NB4 (cell line): ENCODE data around the gene TFPT.
A peak's percentile ranks its signal among the peaks of the same experiment; 100 is the strongest.

Experiments used
- DNase-seq: peaks from one replicate; pipeline ENCODE4 v3.0.0; 2010; ENCODE audit warnings: low read depth
- H3K4me3 ChIP-seq: one replicate; pipeline ENCODE4 v1.5.1; 2011; ENCODE audit warnings: mild to moderate bottlenecking, low read depth, low read length, moderate library complexity
- MYC ChIP-seq: IDR thresholded peaks from 2 replicates; pipeline ENCODE4 v1.6.1; 2011; ENCODE audit warnings: low read depth, low read length
- POLR2A ChIP-seq: IDR thresholded peaks from 2 replicates; pipeline ENCODE4 v1.6.1; 2011; ENCODE audit warnings: mild to moderate bottlenecking; ENCODE audit not compliant: insufficient read length; ENCODE audit errors: extremely low read depth
- TF ChIP-seq, protein P1 (sequence below): IDR thresholded peaks from 2 replicates; pipeline ENCODE4 v1.6.1; 2011; ENCODE audit warnings: low read depth, low read length
- TF ChIP-seq, protein P2 (sequence below): IDR thresholded peaks from one replicate; pipeline ENCODE4 v1.5.1; 2012; ENCODE audit warnings: low read depth, low read length

TFPT gene

DNA sequence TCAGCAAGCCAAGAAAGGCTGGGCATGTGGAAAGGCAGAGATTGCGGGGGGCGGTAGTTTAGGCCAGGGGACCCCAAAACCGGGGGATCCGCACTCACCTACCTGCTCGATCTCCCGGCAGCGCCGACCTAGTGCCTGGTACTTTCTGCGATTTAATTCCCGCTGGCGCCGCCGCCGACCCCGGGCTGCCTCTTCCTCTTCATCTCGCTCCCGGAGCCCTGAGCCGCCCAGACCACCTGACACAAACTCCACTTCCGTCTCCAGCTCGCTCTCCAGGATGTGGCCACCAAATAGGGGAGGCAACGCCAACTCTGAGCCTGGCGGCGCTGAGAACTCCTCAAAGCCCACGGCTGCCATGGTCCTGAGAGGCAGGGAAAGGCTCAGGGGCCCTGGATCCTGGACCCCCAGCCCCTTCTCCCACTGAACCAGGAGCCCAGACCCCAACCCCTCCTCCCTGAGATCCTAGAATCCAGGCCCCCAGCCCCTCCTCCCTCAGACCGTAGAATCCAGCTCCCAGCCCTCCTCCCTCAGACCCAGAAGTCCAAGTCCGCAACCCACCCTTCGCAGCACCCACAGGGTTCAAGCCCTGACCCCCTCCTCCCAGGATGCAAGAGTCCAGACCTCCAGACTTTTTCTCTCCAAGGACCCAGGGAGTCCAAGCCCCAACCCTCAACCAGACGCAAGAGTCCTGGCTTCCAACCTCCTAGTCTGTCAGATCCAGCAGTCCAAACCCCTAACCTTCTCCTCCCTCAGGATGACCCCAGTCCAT lies 933 bp downstream of the TFPT start:
- DNase-seq, result peak; percentile 76
- TF ChIP-seq MYC (no peak), POLR2A (peak; percentile 33)
- TF ChIP-seq, protein P1, sequence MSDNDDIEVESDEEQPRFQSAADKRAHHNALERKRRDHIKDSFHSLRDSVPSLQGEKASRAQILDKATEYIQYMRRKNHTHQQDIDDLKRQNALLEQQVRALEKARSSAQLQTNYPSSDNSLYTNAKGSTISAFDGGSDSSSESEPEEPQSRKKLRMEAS, result peak; percentile 25; the same call in 1 of the 2 replicates
- TF ChIP-seq, protein P2, sequence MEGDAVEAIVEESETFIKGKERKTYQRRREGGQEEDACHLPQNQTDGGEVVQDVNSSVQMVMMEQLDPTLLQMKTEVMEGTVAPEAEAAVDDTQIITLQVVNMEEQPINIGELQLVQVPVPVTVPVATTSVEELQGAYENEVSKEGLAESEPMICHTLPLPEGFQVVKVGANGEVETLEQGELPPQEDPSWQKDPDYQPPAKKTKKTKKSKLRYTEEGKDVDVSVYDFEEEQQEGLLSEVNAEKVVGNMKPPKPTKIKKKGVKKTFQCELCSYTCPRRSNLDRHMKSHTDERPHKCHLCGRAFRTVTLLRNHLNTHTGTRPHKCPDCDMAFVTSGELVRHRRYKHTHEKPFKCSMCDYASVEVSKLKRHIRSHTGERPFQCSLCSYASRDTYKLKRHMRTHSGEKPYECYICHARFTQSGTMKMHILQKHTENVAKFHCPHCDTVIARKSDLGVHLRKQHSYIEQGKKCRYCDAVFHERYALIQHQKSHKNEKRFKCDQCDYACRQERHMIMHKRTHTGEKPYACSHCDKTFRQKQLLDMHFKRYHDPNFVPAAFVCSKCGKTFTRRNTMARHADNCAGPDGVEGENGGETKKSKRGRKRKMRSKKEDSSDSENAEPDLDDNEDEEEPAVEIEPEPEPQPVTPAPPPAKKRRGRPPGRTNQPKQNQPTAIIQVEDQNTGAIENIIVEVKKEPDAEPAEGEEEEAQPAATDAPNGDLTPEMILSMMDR, result no peak
- peak overlapping the region; percentile 99 for H3K4me3 ChIP-seq

DNA sequence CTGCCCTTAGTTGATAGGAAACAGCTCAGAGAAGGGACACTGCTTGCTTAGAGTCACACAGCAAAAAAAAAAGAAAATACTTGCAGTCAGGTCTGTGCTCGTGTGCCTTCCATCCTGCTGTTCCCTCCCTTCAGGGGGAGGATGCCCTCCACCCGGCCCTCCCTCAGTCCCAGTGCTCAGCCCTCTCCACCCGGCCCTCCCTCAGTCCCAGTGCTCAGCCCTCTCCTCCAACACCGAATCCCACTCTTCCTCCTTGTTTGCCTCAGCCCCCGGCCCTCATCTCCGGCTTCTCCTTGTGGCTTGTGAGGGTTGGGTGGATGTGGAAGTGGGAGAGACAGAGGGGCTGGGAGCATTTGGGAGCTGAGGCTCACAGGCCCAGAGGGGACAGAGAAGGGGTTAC lies 5.8 kb downstream of the TFPT start:
- TF ChIP-seq, protein P1, result no peak
- TF ChIP-seq MYC, result no peak
- TF ChIP-seq POLR2A, result no peak
- TF ChIP-seq, protein P2, result no peak
- no peak overlapping the region for H3K4me3 ChIP-seq
- no peak for DNase-seq

DNA sequence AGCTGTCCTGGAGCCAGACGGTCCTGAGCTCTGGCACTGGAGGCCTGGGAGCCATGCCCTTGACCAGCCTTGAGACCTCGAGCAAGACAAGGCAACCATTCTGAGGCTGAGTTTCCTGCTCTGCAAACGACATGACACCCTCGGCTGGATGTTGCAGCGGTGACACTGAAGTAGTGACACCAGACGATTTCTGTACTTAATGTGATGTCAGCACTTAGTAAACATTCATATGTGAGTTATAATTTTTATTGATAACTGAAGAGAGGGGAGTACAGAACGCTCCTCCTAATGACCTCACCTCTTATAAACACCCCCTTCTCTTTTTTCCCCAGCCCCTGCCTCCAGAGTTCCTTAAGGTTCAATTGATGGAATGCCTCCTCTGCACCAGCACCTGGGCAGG lies 7.0 kb downstream of the TFPT start:
- H3K4me3 ChIP-seq, result no peak overlapping the region
- DNase-seq, result no peak
- TF ChIP-seq, protein P1, result no peak
- no peak for TF ChIP-seq MYC
- TF ChIP-seq POLR2A, result no peak
- TF ChIP-seq, protein P2, result no peak

DNA sequence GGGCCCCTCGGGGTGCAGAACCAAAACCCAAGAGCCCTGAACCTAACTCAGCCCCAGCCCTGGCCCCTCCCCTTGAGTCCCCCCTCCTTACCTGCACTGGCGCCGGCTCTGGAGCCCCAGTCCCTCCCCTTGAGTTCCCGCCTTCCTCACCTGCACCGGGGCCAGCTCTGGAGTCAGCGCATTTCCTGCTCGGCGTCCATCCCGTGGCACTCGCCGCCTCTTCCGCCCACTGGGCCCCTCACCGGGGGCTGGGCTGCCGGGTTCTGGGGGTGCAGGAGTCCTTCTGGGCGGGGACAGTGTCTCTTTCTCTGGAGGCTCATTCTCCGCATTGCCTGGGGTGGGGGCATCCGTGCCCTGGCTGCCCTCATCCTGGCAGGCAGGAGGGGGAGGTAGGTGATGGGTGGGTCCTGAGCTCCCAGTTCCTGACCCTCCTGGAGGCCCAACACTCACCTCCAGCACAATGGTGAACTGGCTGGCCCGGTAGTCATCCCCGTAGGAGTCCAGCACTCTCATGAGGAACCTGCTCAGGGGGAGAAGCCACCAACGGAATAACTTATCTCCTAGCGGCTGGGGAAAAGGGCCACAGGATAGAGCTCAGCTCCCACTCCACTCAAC lies 7.5 kb downstream of the TFPT start:
- TF ChIP-seq POLR2A (no peak), MYC (no peak)
- TF ChIP-seq, protein P2, result no peak
- TF ChIP-seq, protein P1, result no peak
- no peak for DNase-seq
- no peak overlapping the region for H3K4me3 ChIP-seq

DNA sequence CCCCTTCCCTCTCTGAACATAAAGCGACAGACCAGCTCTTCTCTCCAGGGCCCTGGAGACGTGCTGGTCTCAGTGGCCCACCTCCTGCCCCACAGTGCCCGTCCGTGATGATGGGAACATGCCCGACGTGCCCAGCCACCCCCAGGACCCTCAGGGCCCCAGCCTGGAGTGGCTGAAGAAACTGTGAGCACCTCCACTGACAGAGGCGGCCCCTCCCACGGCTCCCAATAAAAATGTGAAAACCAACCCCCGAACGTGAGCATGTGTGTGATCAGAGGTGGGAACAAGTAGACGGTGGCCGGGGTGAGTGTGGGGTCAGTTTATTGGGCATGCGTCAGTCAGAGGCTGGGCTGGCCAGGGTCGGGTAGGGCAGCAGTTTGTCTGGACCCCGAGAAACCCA lies 8.7 kb downstream of the TFPT start:
- TF ChIP-seq, protein P2, result no peak
- TF ChIP-seq POLR2A (no peak), MYC (no peak)
- TF ChIP-seq, protein P1, result no peak
- DNase-seq, result no peak
- H3K4me3 ChIP-seq, result no peak overlapping the region

DNA sequence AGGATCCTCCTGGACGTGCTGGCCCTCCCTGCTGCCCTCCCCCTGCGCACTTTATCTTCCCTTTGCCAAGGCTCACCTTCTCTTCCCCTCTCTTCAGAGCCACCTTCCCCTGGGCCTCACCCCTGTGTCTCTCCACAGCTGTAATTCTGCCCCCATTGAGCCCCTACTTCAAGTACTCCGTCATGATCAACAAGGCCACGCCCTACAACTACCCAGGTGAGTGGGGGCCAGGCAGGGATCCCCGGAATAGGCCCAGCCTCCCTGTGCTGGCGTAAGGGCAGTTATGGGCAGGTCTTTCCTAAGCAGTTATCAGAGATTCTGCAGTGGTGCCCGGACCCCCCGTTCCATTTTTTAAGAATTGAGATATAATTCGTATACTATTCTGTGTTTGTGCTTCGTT lies 9.7 kb downstream of the TFPT start:
- H3K4me3 ChIP-seq, result no peak overlapping the region
- DNase-seq, result no peak
- TF ChIP-seq, protein P1, result no peak
- TF ChIP-seq, protein P2, result no peak
- TF ChIP-seq MYC (no peak), POLR2A (no peak)
